HG03280 (cell line): ENCODE measurements around the gene MAPK14.
A peak's percentile ranks its signal among the peaks of the same experiment; 100 is the strongest.
"Not testable (repeated sequence)": the region's sequence is repeated elsewhere in the genome, so short reads cannot be mapped to it uniquely, and the experiment has no call there.

Experiments
- ATAC-seq: cut with Tn5 transposase; IDR thresholded peaks from one replicate; pipeline ENCODE4 v1.9.1; 2021; ENCODE audit warnings: mild to moderate bottlenecking, moderate library complexity; ENCODE audit not compliant: unreplicated experiment

The MAPK14 gene

DNA sequence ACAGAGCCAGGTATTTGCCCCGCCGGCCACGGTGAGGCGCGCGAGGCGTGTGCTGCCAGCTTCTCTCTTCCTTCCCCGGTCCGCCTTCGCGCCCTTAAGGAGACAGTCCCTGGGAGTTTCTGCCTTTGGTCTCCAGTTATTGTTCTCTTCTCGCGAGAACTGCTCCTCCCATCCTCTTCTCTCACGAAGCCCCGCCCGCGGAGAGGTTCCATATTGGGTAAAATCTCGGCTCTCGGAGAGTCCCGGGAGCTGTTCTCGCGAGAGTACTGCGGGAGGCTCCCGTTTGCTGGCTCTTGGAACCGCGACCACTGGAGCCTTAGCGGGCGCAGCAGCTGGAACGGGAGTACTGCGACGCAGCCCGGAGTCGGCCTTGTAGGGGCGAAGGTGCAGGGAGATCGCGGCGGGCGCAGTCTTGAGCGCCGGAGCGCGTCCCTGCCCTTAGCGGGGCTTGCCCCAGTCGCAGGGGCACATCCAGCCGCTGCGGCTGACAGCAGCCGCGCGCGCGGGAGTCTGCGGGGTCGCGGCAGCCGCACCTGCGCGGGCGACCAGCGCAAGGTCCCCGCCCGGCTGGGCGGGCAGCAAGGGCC lies at the start of gene MAPK14:
MAPK14 (plus strand) TSS at position 308 of the 587 bp plus-strand sequence. CDS start 350 bp downstream, outside the sequence.
- peak; percentile 88 for ATAC-seq

DNA sequence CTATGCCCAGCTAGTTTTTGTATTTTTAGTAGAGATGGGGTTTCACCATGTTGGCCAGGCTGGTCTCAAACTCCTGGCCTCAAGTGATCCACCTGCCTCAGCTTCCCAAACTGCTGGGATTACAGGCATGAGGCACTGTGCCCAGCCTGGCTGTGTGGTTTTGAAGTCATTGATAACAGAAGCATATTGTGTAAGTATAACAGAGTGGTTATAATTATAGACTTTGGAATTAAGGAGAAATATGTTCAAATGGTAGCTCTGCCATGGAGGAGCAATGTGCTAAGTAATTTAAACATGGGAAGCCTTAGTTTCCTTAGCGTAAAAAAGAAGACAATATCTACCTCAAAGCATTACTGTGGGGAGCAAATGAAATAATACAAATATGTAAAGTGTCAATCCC lies 47.5 kb upstream of the MAPK14 start:
- not testable (repeated sequence) for ATAC-seq

DNA sequence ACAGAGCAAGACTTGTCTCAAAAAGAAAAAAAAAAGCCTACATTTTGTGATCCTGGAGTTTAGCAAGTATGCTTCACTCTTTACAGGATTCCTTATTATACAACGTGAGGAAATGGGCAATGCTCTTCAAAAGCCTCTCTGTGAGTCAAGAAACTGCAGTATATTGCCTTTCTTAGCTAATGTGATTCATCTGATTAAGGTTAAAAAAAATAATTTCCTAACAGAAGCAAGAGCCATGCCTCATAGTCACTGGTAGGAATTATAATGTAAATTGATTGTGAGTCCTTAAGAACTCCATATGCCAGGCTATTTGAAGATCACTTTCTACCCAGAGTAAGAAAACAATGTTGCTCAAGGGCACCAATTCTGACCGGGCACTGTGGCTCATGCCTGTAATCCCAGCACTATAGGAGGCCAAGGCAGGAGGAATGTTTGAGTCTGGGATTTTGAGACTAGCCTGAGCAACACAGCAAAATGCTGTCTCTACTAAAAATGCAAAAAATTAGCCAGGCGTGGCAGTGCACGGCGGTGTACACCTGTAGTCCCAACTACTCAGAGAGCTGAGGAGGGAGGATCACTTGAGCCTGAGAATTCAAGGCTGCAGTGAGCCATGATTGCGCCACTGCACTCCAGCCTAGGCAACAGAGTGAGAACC lies 46.5 kb upstream of the MAPK14 start:
- ATAC-seq, result no peak

DNA sequence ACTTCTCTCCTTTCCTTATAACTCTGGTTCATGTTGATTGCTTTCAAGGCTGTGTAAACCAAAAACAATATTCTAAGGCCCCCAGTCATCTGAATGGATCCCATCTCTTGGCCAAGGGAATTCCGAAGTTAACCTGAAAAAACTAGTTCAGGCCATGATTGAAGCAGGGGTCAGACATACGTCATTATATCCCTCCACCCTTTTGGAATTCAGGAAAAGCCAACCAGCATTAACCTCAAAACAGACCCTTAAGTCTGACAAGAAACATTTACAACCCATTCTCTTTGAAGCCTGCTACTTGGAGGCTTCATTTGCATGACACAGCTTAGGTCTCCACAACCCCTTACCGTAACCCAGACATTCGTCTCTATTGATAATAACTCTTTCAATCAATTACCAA lies 42.9 kb upstream of the MAPK14 start:
- ATAC-seq, result no peak

DNA sequence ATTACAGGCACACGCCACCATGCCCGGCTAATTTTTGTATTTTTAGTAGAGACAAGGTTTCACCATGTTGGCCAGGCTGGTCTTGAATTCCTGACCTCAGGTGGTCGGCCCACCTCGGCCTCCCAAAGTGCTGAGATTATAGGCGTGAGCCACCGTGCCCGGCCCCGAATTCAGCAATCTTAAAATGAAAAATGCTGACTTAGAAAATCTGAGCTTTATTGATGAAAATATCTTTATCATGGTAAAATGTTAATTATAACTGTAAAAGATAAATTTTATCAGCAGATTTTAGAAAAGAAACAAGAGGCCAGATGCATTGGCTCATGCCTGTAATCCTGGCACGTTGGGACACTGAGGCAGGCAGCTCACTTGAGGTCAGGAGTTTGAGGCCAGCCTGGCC lies 39.6 kb upstream of the MAPK14 start:
- ATAC-seq, result not testable (repeated sequence)

DNA sequence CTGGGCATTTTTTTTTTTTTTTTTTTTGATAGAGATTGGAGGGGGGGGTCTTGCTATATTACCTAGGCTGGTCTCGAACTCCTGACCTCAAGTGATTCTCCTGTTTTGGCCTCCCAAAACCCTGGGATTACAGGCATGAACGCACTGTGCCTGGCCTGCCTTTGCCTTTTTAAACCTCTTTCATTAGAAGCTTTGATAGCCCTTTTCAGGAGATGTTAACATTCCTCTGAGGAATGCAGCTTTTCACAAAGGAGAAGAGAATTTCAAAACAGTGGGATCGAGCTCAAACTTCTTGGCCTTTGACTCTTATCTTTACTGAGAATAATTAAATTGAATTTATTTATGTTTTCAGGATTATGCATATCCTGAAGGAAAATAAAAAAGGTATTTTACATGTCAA lies 34.5 kb upstream of the MAPK14 start:
- no peak for ATAC-seq

DNA sequence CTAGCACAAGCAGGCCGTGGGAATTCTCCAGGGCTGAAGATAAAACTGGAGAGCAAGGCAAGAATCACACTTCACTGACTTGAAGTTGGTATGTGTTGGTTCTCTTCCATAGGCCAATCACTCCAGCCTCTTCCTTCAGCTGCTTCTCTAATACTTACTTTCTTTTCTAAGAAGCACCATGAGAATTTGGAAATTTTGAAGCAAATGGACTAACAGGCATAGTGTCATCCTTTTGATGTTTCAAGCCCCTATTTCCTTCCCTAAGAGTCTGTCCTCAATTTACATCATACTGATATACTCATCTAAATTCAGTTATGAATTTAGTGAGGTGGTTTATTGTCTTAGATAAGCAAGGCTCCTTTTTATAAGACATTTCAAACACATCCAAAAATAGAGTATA lies 27.2 kb upstream of the MAPK14 start:
- no peak for ATAC-seq

DNA sequence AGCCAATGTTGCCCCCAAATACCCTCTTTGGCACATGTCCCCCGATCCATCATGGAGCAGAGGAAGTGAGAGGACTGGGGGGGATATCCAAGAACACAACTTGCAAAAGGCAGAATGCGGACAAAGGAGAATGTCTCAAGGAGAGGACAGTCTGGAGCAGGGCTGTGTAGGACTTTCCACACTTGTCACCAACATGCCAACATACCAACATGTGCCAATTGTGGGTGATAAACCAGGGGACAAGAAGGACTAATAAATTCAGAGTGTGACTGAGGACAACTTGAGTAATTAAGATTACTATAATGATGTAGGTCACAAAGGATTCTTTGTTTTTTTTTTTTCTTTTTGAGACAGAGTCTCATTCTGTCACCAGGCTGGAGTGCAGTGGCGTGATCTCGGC lies 11.9 kb upstream of the MAPK14 start:
- ATAC-seq, result no peak

DNA sequence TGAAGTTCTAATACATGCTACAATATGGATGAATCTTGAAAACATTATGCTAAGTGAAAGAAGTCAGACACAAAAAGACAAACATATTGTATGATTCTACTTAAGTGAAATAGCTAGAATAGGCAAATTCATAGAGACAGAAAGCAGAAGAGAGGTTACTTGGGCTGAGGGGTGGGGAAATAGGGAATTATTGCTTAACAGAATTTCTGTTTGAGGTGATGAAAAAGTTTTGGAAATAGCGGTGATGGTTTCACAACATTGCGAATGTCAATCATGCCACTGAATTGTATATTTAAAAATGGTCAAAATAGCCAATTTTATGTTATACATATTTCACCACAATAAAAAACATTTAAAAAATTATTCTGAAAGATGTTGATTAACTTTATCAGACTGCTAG lies 9.3 kb upstream of the MAPK14 start:
- ATAC-seq, result no peak

DNA sequence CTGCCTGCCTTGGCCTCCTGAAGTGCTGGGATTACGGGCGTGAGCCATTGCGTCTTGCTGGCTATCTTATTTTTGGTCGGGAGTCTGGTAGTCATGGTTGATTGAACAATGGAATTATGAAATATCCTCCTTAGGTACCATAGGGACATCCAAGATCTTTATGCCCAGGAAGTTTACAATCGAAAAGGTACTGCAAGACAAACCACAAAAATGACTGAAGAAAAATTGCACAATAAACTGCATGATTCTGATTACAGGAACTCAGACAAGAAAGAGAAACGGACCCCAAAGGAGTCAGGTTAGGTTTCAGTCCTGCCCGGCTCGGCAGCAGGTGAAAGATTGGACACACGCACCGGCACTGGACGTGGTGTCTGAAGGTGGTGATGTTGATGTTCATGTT lies 8.4 kb upstream of the MAPK14 start:
- no peak for ATAC-seq

DNA sequence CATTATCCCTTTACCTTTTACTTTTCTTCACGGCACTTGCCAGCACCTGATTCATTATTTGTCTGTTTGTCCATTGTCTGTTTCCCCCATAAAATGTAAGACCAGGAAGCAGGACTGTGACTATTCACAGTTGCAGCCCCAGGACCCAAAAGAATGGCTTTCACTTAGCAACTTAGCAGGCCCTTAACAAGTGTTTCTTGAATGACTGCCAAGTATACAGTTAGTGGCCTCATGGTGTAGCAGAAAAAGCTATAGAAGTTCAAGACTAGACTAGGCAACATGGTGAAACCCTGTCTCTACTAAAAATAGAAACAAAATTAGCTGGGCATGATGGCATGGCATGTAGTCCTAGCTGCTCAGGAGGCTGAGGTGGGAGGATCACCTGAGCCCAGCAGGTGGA lies 7.5 kb upstream of the MAPK14 start:
- ATAC-seq, result no peak

DNA sequence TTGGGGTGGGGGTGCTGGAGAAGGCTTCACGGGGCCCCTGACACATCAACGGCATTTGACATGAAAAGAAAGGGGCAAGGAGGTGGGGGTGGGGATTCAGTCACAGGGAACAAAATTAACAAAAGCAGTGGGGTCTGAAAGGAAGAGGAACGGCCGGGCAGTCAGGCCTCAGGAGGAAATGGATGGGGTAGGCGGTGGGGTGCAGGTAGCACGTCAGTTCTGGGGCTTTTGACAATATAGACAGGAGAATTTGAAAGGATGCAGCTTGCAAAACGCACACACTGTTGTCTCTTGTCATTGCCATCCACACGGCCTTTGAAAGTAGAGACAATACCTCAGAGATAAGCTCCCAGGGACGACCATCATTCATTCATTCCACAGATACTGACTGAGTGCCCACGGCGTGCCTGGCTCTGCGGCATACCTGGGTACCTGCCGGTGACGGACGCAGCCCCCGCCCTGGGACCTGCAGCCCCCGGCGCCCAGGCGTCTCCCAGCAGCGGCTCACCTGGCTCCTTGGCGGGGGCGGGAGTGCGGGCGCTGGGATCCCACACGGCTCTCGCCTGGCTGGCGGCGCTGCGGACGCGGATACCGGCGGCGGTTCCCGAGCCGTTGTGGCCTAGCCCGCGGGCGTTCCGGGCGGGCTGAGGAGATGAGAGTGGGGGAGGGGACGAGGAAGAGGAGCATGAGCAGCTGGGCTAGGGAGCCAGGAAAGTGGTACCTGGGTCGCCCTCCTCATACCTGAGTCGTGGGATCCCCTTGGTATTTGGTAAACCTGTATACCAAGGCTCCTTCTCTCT lies 3.4 kb upstream of the MAPK14 start, which contains the start of gene SLC26A8:
SLC26A8 (minus strand) TSS at position 646 of the 800 bp plus-strand sequence. CDS start 4,934 bp downstream, outside the sequence.
- no peak for ATAC-seq

DNA sequence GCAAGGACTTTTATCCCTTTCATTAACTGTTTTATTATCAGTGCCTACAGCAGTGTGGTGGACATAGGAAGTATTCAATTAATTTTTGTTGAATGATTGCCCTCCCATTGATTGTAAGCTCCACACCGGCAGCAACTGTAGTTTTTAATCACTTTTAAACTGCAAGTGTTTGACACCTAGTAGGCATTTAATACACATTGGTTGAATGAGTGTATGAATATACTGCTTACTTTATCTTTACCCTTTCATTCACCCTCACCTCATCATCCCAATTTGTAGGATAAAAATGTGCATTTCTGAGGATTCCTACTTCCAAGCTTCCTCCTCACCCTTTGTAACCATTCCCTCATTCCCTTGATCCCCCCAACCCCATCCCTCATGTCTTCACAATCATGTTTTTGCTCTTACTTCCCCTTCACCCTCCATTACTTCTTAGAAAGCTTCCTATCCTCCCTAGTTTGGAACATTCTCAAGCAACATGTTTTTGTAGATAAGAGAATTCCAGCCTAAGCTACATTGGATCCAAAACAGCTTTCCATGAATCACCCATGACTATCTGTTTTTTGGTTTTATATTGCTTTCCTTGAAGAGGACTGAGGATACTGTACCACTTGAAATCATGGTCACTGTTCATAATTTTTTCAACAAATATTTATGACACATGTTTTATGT lies 2.2 kb upstream of the MAPK14 start:
- ATAC-seq, result no peak

DNA sequence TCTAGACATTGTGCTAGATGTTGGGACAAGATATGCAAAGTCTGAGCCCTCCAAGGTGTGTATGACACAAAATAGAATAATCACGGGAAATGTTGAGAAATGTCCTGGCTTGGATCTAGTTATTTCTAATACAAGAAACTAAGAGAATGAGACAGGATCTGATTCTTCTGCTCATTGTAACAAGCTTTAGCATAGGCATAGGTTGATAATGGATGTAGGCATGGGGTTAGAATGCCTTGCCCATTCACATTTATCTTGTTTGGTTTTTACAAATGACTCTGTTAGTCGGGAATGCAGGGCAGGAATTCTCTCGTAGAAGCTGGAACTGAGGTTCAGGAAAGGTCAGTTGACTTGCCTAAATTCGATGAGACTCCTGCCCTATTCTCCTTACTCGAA lies 1.7 kb upstream of the MAPK14 start:
- ATAC-seq, result no peak

DNA sequence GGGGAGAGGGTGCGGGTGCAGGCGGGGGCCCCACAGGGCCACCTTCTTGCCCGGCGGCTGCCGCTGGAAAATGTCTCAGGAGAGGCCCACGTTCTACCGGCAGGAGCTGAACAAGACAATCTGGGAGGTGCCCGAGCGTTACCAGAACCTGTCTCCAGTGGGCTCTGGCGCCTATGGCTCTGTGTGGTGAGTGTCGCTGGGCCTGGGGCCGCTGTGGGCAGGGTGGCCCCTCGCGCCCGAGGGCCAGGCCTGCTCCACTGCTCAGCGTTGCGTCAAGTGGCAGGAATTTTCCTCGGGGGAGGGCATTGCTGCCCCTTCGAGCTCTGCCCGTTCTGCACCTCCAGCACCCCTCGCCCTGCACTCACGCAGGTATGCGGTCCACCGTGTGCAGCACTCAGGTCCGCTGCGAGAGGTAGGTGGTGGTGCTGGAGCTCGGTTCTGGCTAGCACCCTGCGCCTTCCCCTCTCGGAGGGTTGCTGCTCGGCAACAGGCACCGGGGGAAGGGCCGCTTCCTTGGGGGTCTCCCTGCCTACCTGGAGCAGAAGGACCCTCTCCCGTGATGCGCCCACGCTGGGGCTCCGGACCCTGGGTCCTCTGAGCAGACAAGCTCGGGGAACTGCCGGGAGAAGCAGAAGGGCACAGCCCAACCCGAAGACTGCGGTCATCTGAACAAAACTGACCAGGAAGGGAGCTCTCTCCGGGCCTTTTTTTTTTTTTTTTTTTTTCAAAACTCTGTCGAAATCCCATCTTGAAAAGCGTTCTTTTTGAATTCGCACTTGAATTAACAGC lies 674 bp downstream of the MAPK14 start:
- ATAC-seq, result peak; percentile 24

DNA sequence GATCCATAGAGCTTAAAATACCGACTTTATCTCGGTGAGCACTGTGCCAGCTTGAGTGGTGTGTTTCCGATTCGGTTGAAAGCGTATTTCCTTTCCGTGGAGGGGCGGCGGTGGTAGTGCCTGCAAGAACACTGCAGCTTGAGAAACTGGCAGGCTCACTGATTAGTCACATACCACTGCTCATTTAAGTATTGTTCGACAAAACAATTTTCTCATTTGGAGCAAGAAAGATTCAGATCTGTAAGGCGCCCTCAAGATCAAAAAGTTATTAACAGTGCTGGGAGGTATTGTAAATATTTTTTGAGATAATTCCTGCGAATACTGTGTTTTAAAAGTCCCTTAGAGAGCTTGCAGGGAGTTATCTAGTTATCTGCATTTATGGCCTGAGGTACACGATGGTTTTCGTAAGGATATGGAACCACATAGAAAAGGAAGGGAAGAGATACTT lies 1.3 kb downstream of the MAPK14 start:
- no peak for ATAC-seq

DNA sequence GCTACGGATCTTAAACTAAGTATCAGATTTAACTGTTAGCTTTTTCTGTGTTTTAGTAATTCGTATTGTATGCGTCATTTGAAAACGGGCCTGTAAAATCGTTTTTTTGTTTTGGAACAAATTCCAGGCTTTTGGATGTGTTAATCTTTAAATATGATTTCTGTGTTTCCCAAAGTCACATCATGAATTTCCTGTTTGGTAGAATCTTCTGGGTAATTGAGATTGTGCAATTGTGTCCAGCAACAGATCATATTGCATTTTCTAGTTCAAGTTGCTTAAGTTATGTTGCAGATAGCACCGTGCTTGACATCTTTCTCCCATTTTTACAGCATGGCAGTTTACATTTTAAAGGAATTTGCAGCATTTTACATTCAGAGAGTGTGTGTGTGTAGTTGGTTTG lies 1.9 kb downstream of the MAPK14 start:
- ATAC-seq, result no peak

DNA sequence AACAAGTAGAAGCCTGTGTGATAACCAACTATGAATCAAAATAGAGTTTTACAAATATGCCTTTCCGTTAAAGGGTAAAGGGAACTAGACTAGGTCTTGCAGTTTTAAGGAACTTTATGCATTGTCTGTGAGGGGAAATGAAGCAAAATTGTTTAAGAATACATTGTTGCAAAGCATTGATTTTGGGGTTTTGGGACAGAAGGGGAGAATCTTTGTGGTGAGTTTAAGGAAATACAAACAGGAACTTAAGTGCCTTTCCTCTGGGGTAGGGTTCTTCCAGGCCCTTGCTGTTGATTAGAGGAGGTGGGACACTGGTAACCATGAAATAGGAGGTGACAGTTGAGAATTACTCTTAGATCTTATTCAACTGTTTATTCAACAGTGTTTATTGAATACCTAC lies 4.7 kb downstream of the MAPK14 start:
- no peak for ATAC-seq

DNA sequence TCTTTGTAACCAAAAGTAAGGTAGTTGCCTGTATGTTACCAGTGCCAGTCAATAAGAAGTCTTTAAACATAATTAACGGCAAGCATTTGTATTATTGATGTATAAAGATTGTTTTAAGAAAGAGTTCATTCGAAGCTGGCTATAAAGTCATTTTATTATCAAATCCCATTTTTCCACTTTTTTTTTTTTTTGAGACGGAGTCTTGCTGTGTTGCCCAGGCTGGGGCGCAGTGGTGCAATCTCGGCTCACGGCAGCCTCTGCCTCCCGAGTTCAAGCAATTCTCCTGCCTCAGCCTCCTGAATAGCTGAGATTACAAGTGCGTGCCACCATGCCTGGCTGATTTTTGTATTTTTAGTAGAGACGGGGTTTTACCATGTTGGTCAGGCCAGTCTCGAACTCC lies 5.5 kb downstream of the MAPK14 start:
- not testable (repeated sequence) for ATAC-seq

DNA sequence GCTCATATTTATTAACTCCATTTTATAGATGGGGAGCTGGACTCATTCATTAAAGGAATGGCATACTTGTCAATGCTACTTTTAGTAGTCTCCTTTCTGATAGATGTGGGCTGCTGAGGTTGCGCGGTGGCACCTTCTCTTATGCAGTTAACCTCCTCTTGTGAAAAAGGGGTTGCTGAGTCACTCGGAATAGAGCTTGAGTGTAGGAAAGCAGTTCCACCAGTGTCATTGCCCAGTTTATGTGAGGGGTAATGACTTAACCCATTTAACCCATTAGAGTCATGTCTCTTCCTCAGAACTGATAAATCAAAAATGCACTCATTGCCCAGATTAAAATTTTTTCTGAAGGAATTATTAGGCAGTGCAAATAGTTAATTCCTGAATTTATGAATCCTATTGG lies 6.3 kb downstream of the MAPK14 start:
- no peak for ATAC-seq

DNA sequence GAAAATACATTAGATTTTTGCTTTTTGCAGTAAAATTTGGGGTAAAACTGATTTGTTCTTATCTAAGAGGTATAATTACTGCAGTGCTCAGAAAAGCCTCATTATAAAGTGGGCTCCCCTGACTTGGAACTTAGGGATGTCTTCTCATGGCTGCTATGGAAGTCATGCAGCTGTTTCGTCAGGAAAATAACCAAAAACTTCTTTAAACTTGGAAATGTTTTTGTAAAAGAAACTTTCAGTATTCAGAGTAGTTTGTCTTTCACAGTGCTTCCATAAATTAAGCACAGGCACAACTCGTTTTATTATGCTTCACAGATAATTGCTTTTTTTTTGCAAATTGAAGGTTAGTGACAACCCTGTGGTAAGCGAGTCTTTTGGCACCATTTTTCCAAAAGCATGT lies 6.8 kb downstream of the MAPK14 start:
- no peak for ATAC-seq
